Mucosa of descending colon (tissue), 3 donors: ENCODE measurements around the gene STRA6. TPM values are rescaled to one million over a fixed set of nuclear protein-coding genes. Genes with fewer than 3 reads are reported as not detected.
"Not testable (repeated sequence)": the region's sequence is repeated elsewhere in the genome, so short reads cannot be mapped to it uniquely, and the experiment has no call there.

Experiments
- ATAC-seq: fragments of 200-7000 bp; cut with Tn5 transposase; one replicate; pipeline ENCODE4 v1.9.1; 2020; ENCODE audit warnings: mild to moderate bottlenecking, moderate library complexity
- DNase-seq, 3 donors: peaks; one replicate each; pipeline ENCODE4 v3.0.0-alpha.2; 2020
- H3K36me3 ChIP-seq: fragments of 200-600 bp; one replicate; pipeline ENCODE4 v1.8.0; 2021; ENCODE audit warnings: low read depth, mild to moderate bottlenecking
- H3K4me1 ChIP-seq: fragments of 200-600 bp; one replicate; pipeline ENCODE4 v1.8.0; 2021; ENCODE audit warnings: low read depth, mild to moderate bottlenecking
- H3K4me3 ChIP-seq: fragments of 200-600 bp; one replicate; pipeline ENCODE4 v1.8.0; 2021; ENCODE audit warnings: mild to moderate bottlenecking
- H3K9me3 ChIP-seq: fragments of 200-600 bp; one replicate; pipeline ENCODE4 v1.8.0; 2021; ENCODE audit warnings: mild to moderate bottlenecking
- CTCF ChIP-seq: fragments of 200-600 bp; IDR thresholded peaks from one replicate; pipeline ENCODE4 v1.8.0; 2022; ENCODE audit warnings: antibody characterized with exemption, mild to moderate bottlenecking
- intact Hi-C, 2 donors: fragments of 100-400 bp; cut with DNase I in 1 of 2; cut with micrococcal nuclease in 1 of 2; formaldehyde crosslinking; loops; one replicate each; pipeline versions ENCODE4 v1.11.0 to v1.11.1; 2022; cut with DNase I, micrococcal nuclease
- total RNA-seq, 3 donors: library from RNA; stranded (reverse); fragmentation: NEBNext Ultra II Directional in 2 of 3; extraction: Animal tissue kit (Norgen Biotek cat#: 25700) in 2 of 3; gene quantifications; one replicate each; pipeline versions ENCODE4 v1.2.1 to v1.2.4, GENCODE V29; 2021 to 2023
- donor health status: DM: no; HTN: no; CAD: no; lungs with moderate emphysema.
- donor health status: DM: no; HTN: no; CAD: no.
- donor health status: DM: no; HTN: yes; CAD: no.

The STRA6 gene
- total RNA-seq, 3 donors from 2014 or later, result 0.35 TPM; not detected in 2

- H3K36me3 ChIP-seq, result no peaks in the 10 kb centered on the region
- H3K4me1 ChIP-seq, result no peaks in the 10 kb centered on the region
- DNase-seq (no peak), ATAC-seq (no peak)
- intact Hi-C loops, result no loop called here
- no peak for TF ChIP-seq CTCF
- H3K4me3 ChIP-seq, result no peak overlapping the region
- H3K9me3 ChIP-seq, result no peaks in the 10 kb centered on the region
Measured at GRCh38 chr15:74168711-74169126, 33.9 kb downstream of the STRA6 start.

- Histone ChIP-seq H3K4me3 (no peak overlapping the region), H3K4me1 (no peaks in the 10 kb centered on the region), H3K9me3 (no peaks in the 10 kb centered on the region), H3K36me3 (no peaks in the 10 kb centered on the region)
- DNase-seq, result no peak
- no peak for TF ChIP-seq CTCF
- intact Hi-C loops, result no loop called here
- no peak for ATAC-seq
Measured at GRCh38 chr15:74167891-74168331, 34.7 kb downstream of the STRA6 start.

GRCh38 chr15:74165461-74165860 is 37.1 kb downstream of the STRA6 start:
- H3K4me1 ChIP-seq, result no peaks in the 10 kb centered on the region
- intact Hi-C loops, result no loop called here
- no peaks in the 10 kb centered on the region for H3K9me3 ChIP-seq
- DNase-seq (no peak), ATAC-seq (no peak)
- no peak overlapping the region for H3K4me3 ChIP-seq
- no peaks in the 10 kb centered on the region for H3K36me3 ChIP-seq
- no peak for TF ChIP-seq CTCF

GRCh38 chr15:74162195-74162536 is 40.4 kb downstream of the STRA6 start:
- H3K9me3 ChIP-seq, H3K4me1 ChIP-seq, H3K36me3 ChIP-seq, ATAC-seq, H3K4me3 ChIP-seq, DNase-seq, intact Hi-C loops: not testable (repeated sequence)

- H3K4me1 ChIP-seq, intact Hi-C loops, H3K9me3 ChIP-seq, H3K4me3 ChIP-seq, ATAC-seq, H3K36me3 ChIP-seq, DNase-seq: not testable (repeated sequence)
Measured at GRCh38 chr15:74160390-74160789, 42.2 kb downstream of the STRA6 start.

- no peak for ATAC-seq
- intact Hi-C loops, result no loop called here
Measured at GRCh38 chr15:74159773-74160172, 42.8 kb downstream of the STRA6 start.

More at GRCh38 chr15:74159773-74160172, 42.8 kb downstream of the STRA6 start:
- no peaks in the 10 kb centered on the region for H3K36me3 ChIP-seq
- no peaks in the 10 kb centered on the region for H3K9me3 ChIP-seq
- DNase-seq, result no peak
- no peak for TF ChIP-seq CTCF
- H3K4me1 ChIP-seq, result no peaks in the 10 kb centered on the region
- H3K4me3 ChIP-seq, result no peak overlapping the region
